Suppressor macrophage treated with lipopolysaccharide for 1 hour (primary cell): ENCODE results near the gene IGLL1.

ENCODE experiments used
- DNase-seq, 3 donors: peaks; one replicate each; pipeline ENCODE4 v3.0.0-alpha.2; 2020 to 2022

Gene IGLL1

GRCh38 chr22:23526596-23527316 lies 53.3 kb downstream of the IGLL1 start:
- no peak for DNase-seq

- DNase-seq, result no peak
Observed at GRCh38 chr22:23525510-23525909, 54.6 kb downstream of the IGLL1 start.

GRCh38 chr22:23524226-23524625 lies 55.9 kb downstream of the IGLL1 start:
- no peak for DNase-seq

DNA sequence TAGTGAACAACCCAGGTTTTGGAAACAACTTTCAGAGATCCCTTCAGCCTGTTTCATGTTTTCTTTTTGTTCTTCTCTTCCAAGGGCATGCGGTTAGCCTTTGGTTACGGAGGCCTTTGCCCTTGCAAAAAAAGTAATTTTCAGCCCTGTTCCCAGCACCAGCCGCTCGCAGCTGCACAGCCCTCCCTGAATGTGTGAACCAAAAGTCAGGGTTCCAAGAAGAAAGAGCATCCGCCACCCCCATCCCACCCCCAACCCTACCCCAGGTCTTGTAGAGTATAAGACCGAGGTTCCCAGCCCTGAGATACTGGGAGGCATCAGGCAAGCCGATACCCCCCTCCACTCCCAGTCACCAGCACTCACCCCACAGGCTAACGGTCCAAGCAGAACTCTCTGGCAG lies 56.4 kb downstream of the IGLL1 start:
- no peak for DNase-seq
